Spinal cord (tissue), 10 donors: ENCODE results near the gene C18orf63. TPM values are rescaled to one million over a fixed set of nuclear protein-coding genes. Genes with fewer than 3 reads are reported as not detected.
A peak's percentile ranks its signal among the peaks of the same experiment; 100 is the strongest.

Experiments used
- DNase-seq, 6 donors: peaks; one replicate each; pipeline versions ENCODE4 v3.0.0 to v3.0.0-alpha.2; 2013 to 2015; ENCODE audit warnings: low spot score in 6 of 6, low read depth in 4 of 6
- H3K27ac ChIP-seq: one replicate; pipeline ENCODE4 v1.5.1; 2013; ENCODE audit warnings: low read depth, low read length, control low read depth
- H3K27me3 ChIP-seq: one replicate; pipeline ENCODE4 v1.6.1; 2013; ENCODE audit warnings: low read length; ENCODE audit not compliant: control insufficient read depth, insufficient read depth
- H3K36me3 ChIP-seq: one replicate; pipeline ENCODE4 v1.6.1; 2013; ENCODE audit warnings: low read length; ENCODE audit not compliant: control insufficient read depth, insufficient read depth
- H3K4me1 ChIP-seq: one replicate; pipeline ENCODE4 v1.6.1; 2013; ENCODE audit warnings: low read length; ENCODE audit not compliant: control insufficient read depth, insufficient read depth
- H3K4me3 ChIP-seq: one replicate; pipeline ENCODE4 v1.5.1; 2013; ENCODE audit warnings: low read depth, low read length, control low read depth
- H3K9me3 ChIP-seq: one replicate; pipeline ENCODE4 v1.6.1; 2013; ENCODE audit warnings: low read length; ENCODE audit not compliant: control insufficient read depth, insufficient read depth
- WGBS: methylation state at CpG from one replicate; pipeline ENCODE4 v1.1.5; 2013; ENCODE audit warnings: missing lambda C conversion rate; ENCODE audit not compliant: insufficient coverage; 5-methylcytosine and 5-hydroxymethylcytosine counted together
- long read RNA-seq, 4 donors: transcript quantifications; one replicate each; lab custom pipeline, GENCODE V29; 2026
- polyA plus RNA-seq, 2 donors: library from polyadenylated mRNA; unstranded; fragments of 120-200 nt; gene quantifications; one replicate each; pipeline ENCODE4 v1.2.1, GENCODE V29; 2013; ENCODE audit not compliant: insufficient read length in 2 of 2
- total RNA-seq, 2 donors: library from RNA; depleted of rRNA in 1 of 2; stranded (reverse); fragments of 120-200 nt in 1 of 2; fragments of >200 nt in 1 of 2; gene quantifications; one replicate each; pipeline versions ENCODE4 v1.2.3 to v1.2.4, GENCODE V29; 2013 to 2014
- donor health status: healthy.

Gene C18orf63
- total RNA-seq, result not detected
- not detected for polyA plus RNA-seq
- long read RNA-seq, donor 1, result 0 reads
- long read RNA-seq, donor 2, result 0 reads
- long read RNA-seq, donor 3, result 0 reads
- long read RNA-seq, donor 4, result 0 reads

DNA sequence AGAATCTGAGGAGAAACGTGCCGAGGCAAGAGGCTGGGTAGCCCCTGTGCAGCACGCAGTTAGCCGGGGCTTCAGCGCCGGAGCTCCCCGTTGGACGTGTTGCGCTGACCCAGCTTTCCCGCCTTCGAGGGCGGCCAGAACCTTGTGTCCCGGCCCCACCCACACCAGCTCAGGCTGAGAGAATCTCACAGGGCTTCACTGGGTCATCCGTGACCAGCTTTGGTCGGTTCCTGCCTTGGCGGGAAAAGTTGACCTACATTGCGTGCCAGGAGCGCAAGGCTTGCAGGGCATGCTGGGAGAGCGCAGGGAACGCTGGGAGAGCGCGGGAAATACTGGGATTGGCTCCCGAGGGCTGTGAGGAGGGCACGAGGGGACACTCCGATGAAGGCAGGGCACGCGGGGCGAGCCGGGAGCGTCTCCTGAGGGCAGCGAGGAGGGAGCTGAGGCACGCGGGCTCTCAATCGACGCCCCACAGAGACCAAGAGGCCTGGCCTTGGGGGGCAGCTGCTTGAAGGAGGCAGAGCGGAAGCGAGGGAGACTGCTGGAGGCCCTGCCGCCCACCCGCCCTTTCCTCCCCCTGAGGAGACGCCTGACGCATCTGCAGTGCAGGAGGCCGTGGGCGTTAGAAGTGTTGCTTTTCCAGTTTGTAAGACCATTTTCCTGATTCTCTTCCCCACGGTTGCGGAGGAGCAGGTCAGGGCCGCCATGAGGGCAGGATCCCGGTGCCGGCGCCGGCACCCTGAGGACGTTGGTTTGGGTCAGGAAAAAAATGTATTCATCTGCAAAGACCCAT, at the start of gene C18orf63:
Gene C18orf63, plus strand, starts transcription at position 376 of the 793 bp plus-strand sequence. CDS start 2,027 bp downstream, outside the sequence.
- Histone ChIP-seq H3K9me3 (no peaks in the 10 kb centered on the region), H3K27me3 (no peaks in the 10 kb centered on the region), H3K4me1 (no peaks in the 10 kb centered on the region), H3K4me3 (no peak within 1 kb of the TSS), H3K36me3 (no peaks in the 10 kb centered on the region), H3K27ac (no peak within 1 kb of the TSS)
- 97% methylated on average over 49 of the region's 51 CpGs for WGBS
- no peak for DNase-seq

DNA sequence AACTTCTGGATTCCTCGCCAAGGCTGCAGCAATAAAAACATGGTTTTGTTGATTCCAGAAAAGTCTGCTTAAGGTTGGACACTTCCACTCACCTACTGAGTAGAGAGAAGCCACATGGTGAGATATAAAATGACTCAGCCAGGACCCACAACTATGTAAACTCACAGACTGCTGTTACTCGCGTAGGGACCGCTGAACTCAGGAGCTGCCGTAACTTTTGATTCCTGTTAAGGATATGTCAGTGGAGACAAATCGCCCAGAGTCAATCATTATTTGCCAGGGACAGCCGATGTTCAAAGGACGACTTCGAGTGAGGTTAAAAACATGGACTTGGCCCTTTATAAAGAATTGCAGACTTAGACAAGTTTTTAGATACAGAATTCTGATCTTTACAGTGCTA, 49.5 kb upstream of the C18orf63 start:
- Histone ChIP-seq H3K4me3 (no peak overlapping the region), H3K27me3 (no peaks in the 10 kb centered on the region), H3K9me3 (no peaks in the 10 kb centered on the region), H3K4me1 (peaks cover 3% of the 10 kb centered on the region), H3K27ac (no peak overlapping the region), H3K36me3 (peaks cover 21% of the 10 kb centered on the region)
- 71% methylated on average over 4 of the region's 9 CpGs for WGBS
- DNase-seq, result no peak

DNA sequence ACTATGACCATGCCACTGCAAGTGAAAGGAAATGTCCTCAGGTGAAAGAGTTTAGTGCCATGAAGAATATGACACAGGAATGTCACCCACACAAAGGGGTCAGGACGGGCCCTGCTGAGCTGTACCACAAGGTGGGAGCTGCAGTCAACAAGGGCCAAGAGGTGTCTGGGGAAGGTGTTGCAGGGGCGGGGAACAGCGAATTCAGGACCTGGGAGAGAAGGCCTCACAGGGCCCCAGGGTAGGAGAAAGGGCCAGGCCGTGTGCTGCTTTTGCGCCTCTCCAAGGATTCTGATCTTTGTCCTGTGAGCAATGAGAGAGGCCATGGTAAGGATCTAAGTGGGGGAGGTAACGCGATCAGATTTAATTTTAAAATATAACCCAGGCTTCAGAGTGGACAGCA, 47.5 kb upstream of the C18orf63 start:
- 94% methylated on average over 7 of the region's 7 CpGs for WGBS
- Histone ChIP-seq H3K9me3 (no peaks in the 10 kb centered on the region), H3K4me1 (peaks cover 3% of the 10 kb centered on the region), H3K36me3 (peaks cover 6% of the 10 kb centered on the region), H3K27me3 (no peaks in the 10 kb centered on the region), H3K27ac (no peak overlapping the region), H3K4me3 (no peak overlapping the region)
- DNase-seq, result no peak

DNA sequence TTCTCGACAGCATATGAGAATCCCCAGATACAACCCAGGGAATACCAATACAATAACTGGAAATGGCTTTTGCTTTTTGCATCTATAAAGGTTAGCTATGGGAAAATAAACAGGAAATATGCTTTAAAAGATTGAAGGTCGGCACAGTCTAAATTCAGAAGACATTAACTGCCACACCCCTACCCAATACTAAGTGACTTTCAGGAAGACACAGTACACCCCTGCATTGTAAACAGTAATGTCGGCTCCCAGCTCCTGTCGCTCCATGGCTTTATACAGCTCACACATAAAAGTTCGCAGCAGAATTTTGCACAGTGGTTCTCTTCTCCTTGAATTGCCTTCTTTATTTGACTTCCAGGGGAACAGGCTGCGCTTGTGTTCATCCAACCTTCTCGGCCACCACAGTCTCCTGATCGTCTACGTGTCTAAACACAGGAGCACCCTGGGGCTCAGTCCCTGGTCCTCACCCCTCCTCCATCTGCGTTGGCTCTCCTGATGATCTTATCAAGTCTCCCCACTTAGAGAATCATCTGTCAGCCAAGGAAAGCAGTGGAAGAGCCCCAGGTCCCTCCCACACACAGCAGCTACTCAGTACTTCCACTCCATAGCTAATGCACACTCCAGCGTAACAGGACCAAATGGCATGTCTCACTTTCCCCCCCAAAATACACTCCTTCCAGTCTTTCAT, 46.6 kb upstream of the C18orf63 start:
- peak in 1 of 6 donors; percentile 9 for DNase-seq
- peaks cover 6% of the 10 kb centered on the region for H3K36me3 ChIP-seq
- H3K9me3 ChIP-seq, result no peaks in the 10 kb centered on the region
- H3K4me3 ChIP-seq, result no peak overlapping the region
- H3K4me1 ChIP-seq, result peaks cover 7% of the 10 kb centered on the region
- 84% methylated on average over 9 of the region's 11 CpGs for WGBS
- no peaks in the 10 kb centered on the region for H3K27me3 ChIP-seq
- H3K27ac ChIP-seq, result no peak overlapping the region

DNA sequence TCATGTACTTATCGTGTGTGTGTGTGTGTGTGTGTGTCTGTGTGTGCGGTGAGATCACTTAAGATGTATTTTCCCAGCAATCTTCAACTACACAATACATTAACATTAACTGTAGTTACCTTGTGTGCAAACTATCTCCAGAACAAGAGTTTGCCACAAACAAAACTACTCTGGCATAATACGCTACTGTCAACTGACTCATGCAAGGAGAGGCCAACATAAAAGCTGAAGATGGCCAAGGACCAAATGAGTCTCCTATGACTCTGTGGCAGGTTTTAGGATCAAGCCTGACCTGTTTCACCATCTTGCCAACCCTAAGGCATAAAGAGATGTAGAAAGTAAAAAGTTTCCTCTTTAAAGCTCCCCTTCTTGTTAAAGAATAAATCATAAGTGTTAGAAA, 44.0 kb upstream of the C18orf63 start:
- no peak overlapping the region for H3K4me3 ChIP-seq
- no peaks in the 10 kb centered on the region for H3K9me3 ChIP-seq
- H3K27me3 ChIP-seq, result no peaks in the 10 kb centered on the region
- H3K36me3 ChIP-seq, result peaks cover 9% of the 10 kb centered on the region
- WGBS, result 90% methylated on average over 1 of the region's 3 CpGs
- H3K4me1 ChIP-seq, result peaks cover 7% of the 10 kb centered on the region
- DNase-seq, result no peak
- H3K27ac ChIP-seq, result no peak overlapping the region

DNA sequence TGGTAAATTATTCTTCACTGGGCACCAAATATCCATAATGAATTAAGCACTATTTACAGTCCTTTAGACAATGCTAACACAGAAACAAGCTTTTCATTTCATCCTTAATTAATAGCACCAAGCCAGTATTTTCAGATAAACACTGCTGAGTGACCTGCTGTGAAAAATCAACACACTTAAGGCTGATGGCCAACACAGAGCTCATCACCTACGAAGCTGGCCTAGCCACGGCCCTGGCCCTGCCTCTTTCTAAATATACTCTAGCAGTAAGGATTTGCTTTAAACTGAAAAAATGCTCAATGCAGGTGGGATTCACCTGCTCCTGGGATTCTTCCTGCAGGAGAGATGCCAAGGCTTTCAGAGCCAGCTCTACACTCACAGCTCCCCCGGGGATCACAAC, 42.2 kb upstream of the C18orf63 start:
- whole genome bisulfite sequencing, result 64% methylated on average over 3 of the region's 3 CpGs
- H3K27me3 ChIP-seq, result no peaks in the 10 kb centered on the region

DNA sequence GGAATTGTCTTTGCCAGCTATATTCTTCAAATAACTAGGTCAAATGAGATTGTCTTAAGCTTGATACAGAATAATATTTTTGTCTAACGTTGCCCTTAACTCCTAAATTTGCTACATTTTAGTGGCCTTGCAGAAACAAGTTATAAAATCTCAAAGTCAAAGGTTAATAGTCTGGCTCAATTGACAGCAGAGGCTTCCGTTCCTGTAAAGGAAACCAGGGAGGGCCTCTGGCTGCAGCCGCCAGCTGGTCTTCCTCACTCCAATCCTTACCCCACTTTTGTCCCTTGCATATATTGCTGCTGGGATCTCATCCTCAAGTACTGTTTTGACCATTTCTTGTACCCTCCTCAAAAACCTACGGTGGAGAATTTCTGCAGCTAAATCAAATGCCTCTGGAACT, 40.9 kb upstream of the C18orf63 start:
- 90% methylated on average over 3 of the region's 4 CpGs for WGBS

More for the DNA sequence above, 42.2 kb upstream of the C18orf63 start:
- peaks cover 7% of the 10 kb centered on the region for H3K4me1 ChIP-seq
- no peak for DNase-seq
- peaks cover 4% of the 10 kb centered on the region for H3K36me3 ChIP-seq
- no peak overlapping the region for H3K27ac ChIP-seq
- no peak overlapping the region for H3K4me3 ChIP-seq
- H3K9me3 ChIP-seq, result no peaks in the 10 kb centered on the region

DNA sequence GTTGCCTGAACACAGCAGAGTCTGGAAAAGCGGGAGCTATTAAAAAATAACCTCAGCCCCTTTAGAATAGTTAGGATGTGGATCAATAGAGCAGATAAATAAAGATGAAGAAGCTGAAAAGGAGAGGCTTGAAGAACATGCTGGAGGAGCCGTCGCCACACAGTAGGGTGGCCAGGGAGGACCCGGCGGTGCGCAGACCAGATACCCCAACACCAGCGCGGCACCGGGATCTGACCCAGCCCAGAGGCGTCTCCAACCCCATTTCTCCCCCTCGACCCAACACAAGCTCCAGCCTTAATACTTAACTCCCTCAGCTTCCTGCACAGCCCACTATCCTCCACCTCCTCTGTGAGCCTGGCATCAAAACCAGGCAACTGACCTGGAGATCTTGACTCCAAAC, 39.9 kb upstream of the C18orf63 start:
- DNase-seq, result no peak
- H3K9me3 ChIP-seq, result no peaks in the 10 kb centered on the region
- no peak overlapping the region for H3K27ac ChIP-seq
- H3K4me1 ChIP-seq, result peaks cover 4% of the 10 kb centered on the region
- H3K4me3 ChIP-seq, result no peak overlapping the region
- WGBS, result 91% methylated on average over 8 of the region's 11 CpGs
- H3K36me3 ChIP-seq, result peaks cover 2% of the 10 kb centered on the region
- H3K27me3 ChIP-seq, result no peaks in the 10 kb centered on the region

More for the DNA sequence above, 40.9 kb upstream of the C18orf63 start:
- H3K36me3 ChIP-seq, result peaks cover 2% of the 10 kb centered on the region
- H3K4me3 ChIP-seq, result no peak overlapping the region
- H3K27me3 ChIP-seq, result no peaks in the 10 kb centered on the region
- no peak overlapping the region for H3K27ac ChIP-seq
- H3K4me1 ChIP-seq, result peaks cover 4% of the 10 kb centered on the region
- no peak for DNase-seq
- H3K9me3 ChIP-seq, result no peaks in the 10 kb centered on the region

DNA sequence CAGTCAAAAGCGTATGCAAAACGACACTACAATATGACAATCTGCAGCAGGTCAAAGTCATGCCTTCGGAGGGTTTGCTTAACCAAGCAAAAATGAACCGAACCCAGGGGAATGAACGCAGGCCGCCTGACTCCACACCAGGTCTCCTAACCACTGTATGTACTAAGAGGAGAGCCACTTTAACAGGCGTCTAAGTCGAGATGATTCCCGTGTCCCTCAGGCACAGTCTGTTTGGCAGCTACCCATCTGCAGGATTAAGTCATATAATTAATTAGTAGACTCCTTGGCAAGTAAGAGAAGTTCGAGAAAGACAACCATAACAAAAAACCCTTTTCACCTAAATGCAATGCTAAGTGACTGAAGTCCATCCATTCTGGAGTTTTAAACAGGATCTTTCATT, 39.0 kb upstream of the C18orf63 start:
- H3K36me3 ChIP-seq, result peaks cover 2% of the 10 kb centered on the region
- no CpG with 5 or more reads among the region's 10 CpGs for WGBS

More for the DNA sequence above, 39.0 kb upstream of the C18orf63 start:
- no peaks in the 10 kb centered on the region for H3K9me3 ChIP-seq
- no peaks in the 10 kb centered on the region for H3K27me3 ChIP-seq
- peaks cover 12% of the 10 kb centered on the region for H3K4me1 ChIP-seq
- no peak overlapping the region for H3K4me3 ChIP-seq
- no peak overlapping the region for H3K27ac ChIP-seq
- DNase-seq, result peak in 1 of 6 donors; percentile 9
